Keratinocyte (primary cell): Measurements from ENCODE around the gene L3MBTL4. TPM values are rescaled to one million over a fixed set of nuclear protein-coding genes. Genes with fewer than 3 reads are reported as not detected.

ENCODE experiments used
- DNase-seq: peaks from one replicate; pipeline ENCODE4 v3.0.0-alpha.2; 2011; ENCODE audit warnings: low read depth, missing footprints, low spot score
- FAIRE-seq: peaks from 2 replicates; lab custom pipeline; 2011; peaks lifted over from hg19 to GRCh38; lab: Jason Lieb, UNC
- H2AFZ ChIP-seq: 2 replicates; pipeline ENCODE4 v1.6.0; 2012; ENCODE audit warnings: low read length, control low read depth, inconsistent platforms; ENCODE audit not compliant: control insufficient read depth
- H3K27ac ChIP-seq: 2 replicates; pipeline ENCODE4 v1.5.1; 2011; ENCODE audit warnings: low read length; ENCODE audit not compliant: control insufficient read depth, insufficient read depth
- H3K27me3 ChIP-seq: 3 replicates; pipeline ENCODE4 v1.6.0; 2011; ENCODE audit warnings: low read length; ENCODE audit not compliant: control insufficient read depth, insufficient read depth; ENCODE audit errors: extremely low read depth
- H3K36me3 ChIP-seq, 2 experiments: 2 replicates in 1 of 2; 3 replicates in 1 of 2; pipeline ENCODE4 v1.5.1; 2011; ENCODE audit warnings: low read length in 2 of 2, mild to moderate bottlenecking in 1 of 2; ENCODE audit not compliant: control insufficient read depth in 2 of 2, insufficient read depth in 2 of 2; ENCODE audit errors: extremely low read depth in 1 of 2
- H3K4me1 ChIP-seq: 3 replicates; pipeline ENCODE4 v1.5.1; 2011; ENCODE audit warnings: low read length; ENCODE audit not compliant: control insufficient read depth, insufficient read depth; ENCODE audit errors: extremely low read depth
- H3K4me2 ChIP-seq: 3 replicates; pipeline ENCODE4 v1.6.0; 2011; ENCODE audit warnings: low read depth, low read length; ENCODE audit not compliant: control insufficient read depth, insufficient read depth; ENCODE audit errors: extremely low read depth
- H3K4me3 ChIP-seq, 3 experiments: fragments of 200-600 bp in 1 of 3; sonication (generic) in 1 of 3; 2 replicates in 2 of 3; 3 replicates in 1 of 3; pipeline ENCODE4 v1.5.1; 2011 to 2016; ENCODE audit warnings: low read length in 3 of 3, mild to moderate bottlenecking in 3 of 3, control low read depth in 2 of 3, inconsistent platforms in 1 of 3, low read depth in 1 of 3, mixed read lengths in 1 of 3, mixed run types in 1 of 3, moderate library complexity in 1 of 3; ENCODE audit not compliant: control insufficient read depth in 2 of 3, insufficient read depth in 2 of 3; ENCODE audit errors: extremely low read depth in 1 of 3
- H3K79me2 ChIP-seq: 2 replicates; pipeline ENCODE4 v1.6.0; 2012; ENCODE audit warnings: low read length; ENCODE audit not compliant: control insufficient read depth, insufficient read depth
- H3K9ac ChIP-seq: 3 replicates; pipeline ENCODE4 v1.6.0; 2011; ENCODE audit warnings: low read length; ENCODE audit not compliant: control insufficient read depth, insufficient read depth; ENCODE audit errors: extremely low read depth
- H3K9me1 ChIP-seq: 3 replicates; pipeline ENCODE4 v1.6.0; 2011; ENCODE audit warnings: low read length; ENCODE audit not compliant: control insufficient read depth, insufficient read depth; ENCODE audit errors: extremely low read depth
- H3K9me3 ChIP-seq: 2 replicates; pipeline ENCODE4 v1.5.1; 2012; ENCODE audit warnings: low read depth, low read length; ENCODE audit not compliant: control insufficient read depth
- H4K20me1 ChIP-seq: 3 replicates; pipeline ENCODE4 v1.6.0; 2011; ENCODE audit warnings: low read length; ENCODE audit not compliant: control insufficient read depth, insufficient read depth; ENCODE audit errors: extremely low read depth
- EZH2 ChIP-seq: IDR thresholded peaks from one replicate; pipeline ENCODE4 v1.6.1; 2012; ENCODE audit warnings: inconsistent platforms, mild to moderate bottlenecking, low read length, moderate library complexity
- dilution Hi-C: fragments of 300-500 bp; cut with MboI; formaldehyde crosslinking; loops from one replicate; pipeline ENCODE4 v1.7.0; 2020; ENCODE audit warnings: low sequenced_read_pairs; ENCODE audit not compliant: extremely low pct_ligation_motif_present
- polyA plus RNA-seq, 5 experiments: library from polyadenylated mRNA; depleted of rRNA in 3 of 5; stranded (reverse) in 3 of 5; stranded (forward) in 1 of 5; unstranded in 1 of 5; fragments of >200 nt; gene quantifications; 1 replicate in 1 of 5; 2 replicates in 3 of 5; 3 replicates in 1 of 5; pipeline versions ENCODE4 v1.2.1 to v1.2.3, GENCODE V29; 2011 to 2012; ENCODE audit warnings: missing spikeins in 2 of 5, low read depth in 1 of 5, low replicate concordance in 1 of 5
- TF ChIP-seq, protein P1 (sequence below), 3 experiments: IDR thresholded peaks in 1 of 3; conservative IDR thresholded peaks in 1 of 3; optimal IDR thresholded peaks in 1 of 3; 2 replicates in 2 of 3; 3 replicates in 1 of 3; pipeline versions ENCODE3 to v1.5.1; 2011; ENCODE audit warnings: low read length in 3 of 3, mild to moderate bottlenecking in 3 of 3, moderate library complexity in 2 of 3, control low read depth in 1 of 3, inconsistent platforms in 1 of 3; ENCODE audit not compliant: insufficient read depth in 2 of 3; ENCODE audit errors: extremely low read depth in 1 of 3

Gene L3MBTL4
- polyA plus RNA-seq, 1 donor (not counting 4 experiments of a cell fraction or from before 2014, with no cell fraction given), result 0.17 TPM

DNA sequence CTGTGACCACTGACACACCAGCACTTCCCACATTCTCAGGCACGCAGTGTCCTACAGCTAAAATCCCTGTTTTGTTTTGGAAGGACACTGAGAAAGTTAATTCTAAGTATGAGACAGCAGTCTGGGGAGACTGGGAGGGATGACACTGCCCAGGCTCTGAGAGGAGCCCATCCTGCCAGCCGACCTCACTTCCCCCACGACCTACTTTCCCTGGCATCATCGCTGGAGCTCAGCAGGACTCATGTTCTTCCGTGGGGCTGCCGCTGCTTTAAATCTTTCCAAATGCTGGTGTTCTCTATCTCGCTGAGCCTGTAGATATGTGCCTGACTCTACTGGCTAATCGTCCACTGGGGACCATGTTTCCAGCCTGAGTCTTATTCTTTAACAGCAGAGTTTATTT lies 450.6 kb downstream of the L3MBTL4 start:
- no peaks in the 10 kb centered on the region for H3K79me2 ChIP-seq
- no peak overlapping the region for H3K27ac ChIP-seq
- H3K4me1 ChIP-seq, result peaks cover 6% of the 10 kb centered on the region
- no peak for FAIRE-seq
- no peak overlapping the region for H2AFZ ChIP-seq
- no peaks in the 10 kb centered on the region for H3K27me3 ChIP-seq
- DNase-seq, result no peak
- H3K4me2 ChIP-seq, result no peak overlapping the region
- no peak for TF ChIP-seq EZH2
- TF ChIP-seq, protein P1, sequence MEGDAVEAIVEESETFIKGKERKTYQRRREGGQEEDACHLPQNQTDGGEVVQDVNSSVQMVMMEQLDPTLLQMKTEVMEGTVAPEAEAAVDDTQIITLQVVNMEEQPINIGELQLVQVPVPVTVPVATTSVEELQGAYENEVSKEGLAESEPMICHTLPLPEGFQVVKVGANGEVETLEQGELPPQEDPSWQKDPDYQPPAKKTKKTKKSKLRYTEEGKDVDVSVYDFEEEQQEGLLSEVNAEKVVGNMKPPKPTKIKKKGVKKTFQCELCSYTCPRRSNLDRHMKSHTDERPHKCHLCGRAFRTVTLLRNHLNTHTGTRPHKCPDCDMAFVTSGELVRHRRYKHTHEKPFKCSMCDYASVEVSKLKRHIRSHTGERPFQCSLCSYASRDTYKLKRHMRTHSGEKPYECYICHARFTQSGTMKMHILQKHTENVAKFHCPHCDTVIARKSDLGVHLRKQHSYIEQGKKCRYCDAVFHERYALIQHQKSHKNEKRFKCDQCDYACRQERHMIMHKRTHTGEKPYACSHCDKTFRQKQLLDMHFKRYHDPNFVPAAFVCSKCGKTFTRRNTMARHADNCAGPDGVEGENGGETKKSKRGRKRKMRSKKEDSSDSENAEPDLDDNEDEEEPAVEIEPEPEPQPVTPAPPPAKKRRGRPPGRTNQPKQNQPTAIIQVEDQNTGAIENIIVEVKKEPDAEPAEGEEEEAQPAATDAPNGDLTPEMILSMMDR (optimal IDR thresholded peaks at IDR 0.05 in 1 of 3, IDR thresholded peaks at IDR 0.05 in 1 of 3, conservative IDR thresholded peaks at IDR 0.05 in 1 of 3; ENCODE audit: extremely low read depth in 1 of 3, insufficient read depth in 2 of 3, low read length in 3 of 3), result no peak
- no peaks in the 10 kb centered on the region for H3K36me3 ChIP-seq
- dilution Hi-C loops, result no loop called here
- H3K4me3 ChIP-seq, result no peak overlapping the region
- no peaks in the 10 kb centered on the region for H3K9me1 ChIP-seq
- no peak overlapping the region for H3K9ac ChIP-seq
- H3K9me3 ChIP-seq, result no peaks in the 10 kb centered on the region
- H4K20me1 ChIP-seq, result no peaks in the 10 kb centered on the region

DNA sequence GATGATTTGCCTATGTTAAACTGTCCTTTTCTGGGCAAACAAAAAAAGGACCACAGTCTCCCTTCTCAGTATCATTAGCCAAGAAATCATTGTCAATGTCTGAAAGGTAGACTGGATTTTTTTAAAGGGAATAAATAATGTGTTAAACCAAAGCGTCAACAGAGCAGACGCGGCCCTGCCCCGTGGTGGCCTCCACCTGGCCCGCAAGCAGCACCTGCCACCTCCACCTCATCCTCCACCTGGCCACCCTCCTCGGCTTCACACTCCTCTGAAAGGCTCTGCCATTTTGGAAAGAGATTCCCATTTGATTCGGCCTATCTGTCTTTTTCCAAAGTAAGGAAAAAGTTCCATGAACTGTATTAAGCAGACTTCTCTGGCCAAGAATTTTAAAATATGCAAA lies 451.4 kb downstream of the L3MBTL4 start:
- dilution Hi-C loops, result no loop called here
- peaks cover 6% of the 10 kb centered on the region for H3K4me1 ChIP-seq
- H2AFZ ChIP-seq, result no peak overlapping the region
- DNase-seq (no peak), FAIRE-seq (no peak)
- no peak overlapping the region for H3K4me2 ChIP-seq
- H3K9ac ChIP-seq, result no peak overlapping the region
- H3K27ac ChIP-seq, result no peak overlapping the region
- H3K4me3 ChIP-seq, result no peak overlapping the region
- H3K79me2 ChIP-seq, result no peaks in the 10 kb centered on the region
- H3K9me3 ChIP-seq, result no peaks in the 10 kb centered on the region
- no peaks in the 10 kb centered on the region for H4K20me1 ChIP-seq
- H3K9me1 ChIP-seq, result no peaks in the 10 kb centered on the region
- no peaks in the 10 kb centered on the region for H3K27me3 ChIP-seq
- TF ChIP-seq, protein P1 (optimal IDR thresholded peaks at IDR 0.05 in 1 of 3, IDR thresholded peaks at IDR 0.05 in 1 of 3, conservative IDR thresholded peaks at IDR 0.05 in 1 of 3; ENCODE audit: extremely low read depth in 1 of 3, insufficient read depth in 2 of 3, low read length in 3 of 3), result no peak
- no peak for TF ChIP-seq EZH2
- H3K36me3 ChIP-seq, result no peaks in the 10 kb centered on the region
